Stimulated activated CD4-positive, alpha-beta T cell treated with anti-CD3 and anti-CD28 coated beads, Interleukin-4, amount 100 ng/mL, for 48 hours (primary cell): Measurements from ENCODE around the gene CCDC50.

Experiments used
- DNase-seq, 2 donors: peaks; one replicate each; pipeline ENCODE4 v3.0.0-alpha.2; 2020; ENCODE audit warnings: low read depth in 2 of 2

CCDC50 gene

DNA sequence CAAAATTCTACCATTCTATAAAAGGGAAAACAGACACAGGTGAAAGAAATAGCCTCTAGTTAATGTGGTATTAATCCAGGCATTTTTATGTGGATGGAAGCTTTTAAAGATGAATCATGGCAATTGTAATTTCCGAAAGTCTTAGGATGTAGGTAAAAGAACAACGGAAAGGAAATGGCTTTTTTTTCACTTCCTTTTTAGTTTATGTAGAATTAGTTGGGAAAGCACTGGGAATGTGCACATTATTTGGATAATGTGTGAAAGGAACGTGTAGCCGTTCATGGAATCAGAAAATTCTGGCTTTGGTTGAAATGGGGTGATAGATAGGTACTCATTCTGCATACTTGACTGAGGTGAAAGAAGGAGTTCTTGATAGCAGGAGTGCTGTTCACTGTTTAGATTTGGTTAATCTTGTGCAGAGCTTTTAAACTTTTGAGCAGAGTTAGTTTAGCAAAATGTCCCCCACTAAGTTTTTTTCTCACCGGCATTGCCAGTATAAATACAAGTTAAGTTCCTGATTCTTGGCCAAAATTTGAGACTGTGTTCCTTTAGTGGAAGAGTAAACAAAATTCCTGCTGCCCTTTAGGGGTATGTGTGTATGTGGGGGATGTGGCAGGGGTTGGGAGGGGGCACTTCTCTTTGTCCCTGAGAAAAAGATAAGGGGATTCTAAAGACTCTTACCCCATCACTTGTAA is 21.3 kb downstream of the CCDC50 start:
- DNase-seq: no peak

- no peak for DNase-seq
Observed at GRCh38 chr3:191352014-191352413, 22.8 kb downstream of the CCDC50 start.

- no peak for DNase-seq
Observed at GRCh38 chr3:191353022-191353777, 24.0 kb downstream of the CCDC50 start.

DNA sequence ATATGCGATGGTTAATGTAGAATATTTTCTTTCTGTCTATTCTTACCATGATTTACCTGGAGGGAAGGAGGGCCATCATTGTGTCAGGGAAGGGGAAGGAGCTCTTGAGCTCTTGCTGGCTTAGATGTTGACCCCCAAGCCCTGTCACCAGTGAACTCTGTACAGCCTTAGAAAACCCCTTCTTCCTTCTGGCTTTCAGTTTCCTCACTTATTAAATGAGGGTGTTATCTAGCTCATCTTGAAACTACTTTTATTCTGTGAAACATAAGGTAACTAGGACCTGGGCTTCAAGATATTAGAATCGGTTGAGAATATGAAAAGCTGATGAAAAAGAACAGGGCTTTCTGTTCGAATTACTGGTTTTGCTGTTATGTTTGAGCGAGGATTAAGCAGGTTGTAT is 26.2 kb downstream of the CCDC50 start:
- DNase-seq: no peak

DNA sequence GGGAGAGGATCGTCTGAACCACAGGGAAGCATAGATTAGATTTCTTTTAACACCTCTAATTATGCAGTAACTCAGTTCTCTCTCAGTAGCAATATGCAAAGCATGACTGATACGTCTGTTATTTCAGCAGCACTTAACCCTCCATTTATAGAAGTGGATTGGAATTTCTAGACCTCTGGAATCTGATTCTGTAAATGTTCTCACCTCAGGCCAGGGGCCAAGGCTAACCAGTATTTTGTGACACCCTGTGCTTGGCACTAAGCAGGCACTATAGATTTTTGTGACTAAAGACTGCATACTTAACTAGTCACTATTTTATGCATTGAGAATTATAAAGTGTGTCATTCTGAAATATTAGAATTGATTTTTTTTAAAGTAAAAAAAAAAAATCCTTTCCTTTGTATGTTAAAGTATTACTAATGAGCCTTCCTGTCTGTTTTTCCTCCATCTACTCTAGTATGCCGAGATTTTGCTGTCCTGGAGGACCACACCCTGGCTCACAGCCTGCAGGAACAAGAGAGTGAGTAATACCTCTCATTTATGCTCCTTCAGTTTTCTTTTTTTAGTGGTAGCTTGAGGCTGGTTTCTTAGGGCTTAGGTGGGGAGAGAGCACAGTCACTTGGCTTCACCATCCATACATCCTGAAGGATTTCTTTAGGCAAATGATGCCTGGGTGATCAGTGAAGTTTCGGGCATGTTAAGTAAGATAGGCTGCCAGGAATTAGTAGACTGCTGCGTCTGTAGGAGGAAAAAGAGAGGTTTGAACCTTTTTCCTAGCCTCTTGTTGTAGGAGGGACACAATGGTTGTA is 27.6 kb downstream of the CCDC50 start:
- DNase-seq: no peak

DNA sequence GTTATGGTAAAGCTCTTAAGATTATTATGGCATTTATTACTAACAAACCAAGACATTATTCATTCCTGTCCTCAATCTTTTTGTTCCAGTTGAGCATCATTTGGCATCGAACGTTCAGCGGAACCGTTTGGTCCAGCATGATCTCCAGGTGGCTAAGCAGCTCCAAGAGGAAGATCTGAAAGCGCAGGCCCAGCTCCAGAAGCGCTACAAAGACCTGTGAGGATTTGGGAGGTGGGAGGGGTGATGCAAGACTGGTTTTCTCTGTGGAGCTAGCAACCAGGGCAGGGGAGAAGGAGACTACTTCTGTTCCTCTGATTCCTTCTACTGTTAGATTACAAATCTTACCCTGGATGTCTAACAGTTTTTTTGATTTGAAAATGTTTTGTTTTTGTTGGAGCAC is 28.7 kb downstream of the CCDC50 start:
- DNase-seq: no peak

DNA sequence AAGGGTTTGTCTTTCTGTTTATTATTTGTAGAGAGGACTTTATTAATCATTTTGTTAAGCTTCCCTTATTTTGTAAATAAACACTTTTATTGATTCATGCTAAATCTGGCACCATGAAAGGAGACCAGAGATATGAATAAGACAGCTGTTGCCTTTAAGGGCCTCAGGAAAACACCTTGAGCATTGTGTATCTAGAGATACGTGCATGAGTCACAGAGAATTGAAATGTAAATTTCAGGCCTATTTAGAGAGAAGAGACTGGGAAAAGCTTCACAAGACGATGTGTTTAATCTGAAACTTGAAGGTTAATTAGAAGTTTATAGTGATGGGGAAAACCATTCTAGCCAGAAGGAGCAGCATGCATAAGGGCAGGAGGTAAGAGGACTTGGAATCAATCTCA is 29.7 kb downstream of the CCDC50 start:
- DNase-seq: no peak

GRCh38 chr3:191360620-191361019 is 31.4 kb downstream of the CCDC50 start:
- no peak for DNase-seq

DNA sequence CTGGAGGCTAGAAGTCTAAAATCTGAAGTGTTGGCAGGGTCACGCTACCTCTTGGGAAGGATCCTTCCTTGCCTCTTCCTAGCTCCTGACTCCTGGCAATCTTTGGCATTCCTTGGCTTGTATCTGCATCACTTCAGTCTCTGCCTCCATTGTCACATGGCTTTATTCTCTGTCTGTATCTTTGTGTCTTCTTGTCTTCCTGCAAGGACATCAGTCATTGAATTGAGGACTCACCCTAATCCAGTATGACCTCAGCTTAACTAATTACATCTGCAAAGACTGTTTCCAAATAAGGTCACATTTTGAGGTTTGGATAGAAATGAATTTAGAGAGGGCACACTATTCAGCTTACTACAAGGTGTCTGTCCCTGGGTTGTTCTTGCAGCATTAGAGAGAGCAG is 32.3 kb downstream of the CCDC50 start:
- DNase-seq: no peak

- no peak for DNase-seq
Observed at GRCh38 chr3:191362037-191362436, 32.8 kb downstream of the CCDC50 start.

DNA sequence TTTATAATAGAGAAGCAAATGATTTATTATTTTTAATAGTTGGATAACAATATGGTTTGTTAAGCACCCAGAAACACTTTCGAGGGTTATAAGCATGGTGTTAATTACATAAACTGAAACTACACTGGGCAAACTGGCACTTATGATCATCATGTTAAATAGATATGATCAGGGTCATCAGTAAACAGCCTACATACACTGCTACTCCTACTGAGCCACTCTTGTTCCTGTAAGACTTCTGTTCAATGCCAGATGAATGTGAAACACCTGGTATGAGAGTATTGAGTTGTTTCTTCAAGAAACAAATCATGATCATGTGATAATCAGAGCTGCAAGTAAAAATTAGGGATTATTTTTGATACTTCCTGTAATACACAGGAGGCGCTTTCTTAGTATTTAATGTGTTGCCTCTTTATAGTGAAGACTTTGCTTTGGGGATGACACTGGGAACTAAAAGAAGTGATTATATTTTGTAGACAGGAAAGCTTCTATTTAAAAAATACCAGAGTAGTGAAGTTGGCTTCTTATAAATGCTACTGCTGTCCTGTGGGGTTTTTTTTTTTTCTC is 33.4 kb downstream of the CCDC50 start:
- no peak for DNase-seq

DNA sequence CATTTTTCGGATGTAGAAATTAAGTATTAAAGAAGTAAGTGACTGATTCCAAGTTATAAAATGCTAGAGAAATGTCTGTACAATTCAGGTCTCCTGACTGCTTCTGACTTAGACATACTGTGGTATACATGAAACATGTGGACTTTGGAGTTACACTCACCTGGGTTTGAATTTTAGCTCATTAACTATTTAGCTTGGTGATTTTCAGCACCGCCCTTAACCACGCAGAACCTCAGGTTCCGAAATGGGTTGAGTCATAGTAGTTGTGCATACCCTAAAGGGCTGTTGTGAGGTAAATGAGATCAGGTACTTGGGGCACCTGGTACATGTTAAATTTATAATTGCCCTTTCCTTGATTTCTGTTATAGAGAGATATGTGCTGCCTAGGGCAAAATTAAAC is 34.0 kb downstream of the CCDC50 start:
- DNase-seq: no peak

GRCh38 chr3:191366675-191367074 is 37.5 kb downstream of the CCDC50 start:
- DNase-seq: no peak

GRCh38 chr3:191368755-191369615 is 39.8 kb downstream of the CCDC50 start:
- no peak for DNase-seq

DNA sequence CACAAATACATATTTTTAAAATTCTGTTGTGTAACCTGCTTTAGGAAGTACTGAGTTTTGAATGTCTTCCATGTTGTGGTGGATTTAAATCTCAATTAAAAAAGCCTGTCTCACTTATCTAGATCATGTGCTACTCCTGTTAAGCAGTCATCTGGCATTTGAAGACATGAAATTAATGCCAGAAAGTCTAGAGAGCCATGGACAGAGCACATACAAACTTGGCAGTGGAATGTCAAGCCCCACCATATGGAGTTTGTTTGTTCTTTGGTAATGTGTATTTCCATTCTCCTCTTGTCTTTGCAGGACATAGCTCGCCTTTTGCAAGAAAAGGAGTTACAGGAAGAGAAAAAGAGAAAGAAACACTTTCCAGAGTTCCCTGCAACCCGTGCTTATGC is 40.4 kb downstream of the CCDC50 start:
- DNase-seq: no peak

DNA sequence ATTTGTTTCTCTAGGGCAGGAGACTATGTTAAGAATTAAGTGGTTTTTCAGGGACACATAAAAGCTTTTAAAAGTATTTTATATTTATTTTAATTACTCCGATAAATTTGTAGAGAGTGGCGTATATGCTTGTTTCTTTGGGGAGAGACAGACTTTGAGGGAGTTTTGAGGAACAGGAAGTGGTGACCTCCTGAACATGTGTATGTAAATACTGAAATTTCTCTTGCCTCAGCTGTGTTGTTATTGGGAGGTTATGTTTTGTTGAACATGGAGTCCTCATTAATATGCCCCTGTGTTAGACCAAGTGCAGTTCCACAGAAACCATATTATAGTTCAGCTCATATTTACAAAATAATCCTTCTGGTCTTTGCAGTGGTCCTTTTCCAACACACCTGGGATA is 42.9 kb downstream of the CCDC50 start:
- no peak for DNase-seq

DNA sequence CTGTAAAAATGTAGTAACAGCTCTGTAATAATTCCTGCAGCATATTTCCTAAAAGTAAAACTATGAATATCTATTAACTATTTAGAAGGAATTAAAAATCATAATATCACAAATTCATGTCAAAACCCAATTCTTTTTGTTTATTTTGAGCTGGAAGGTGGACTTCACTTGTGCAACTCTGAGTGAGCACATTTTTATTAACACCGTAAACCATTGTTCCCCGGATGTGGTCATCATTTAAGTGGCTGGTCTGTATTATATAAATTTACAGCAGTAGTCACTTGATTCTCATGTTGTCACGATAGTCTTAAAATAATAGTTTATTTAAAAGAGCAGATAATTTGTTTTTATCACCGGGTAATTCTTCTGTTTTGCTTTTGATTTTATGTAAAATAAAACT is 44.1 kb downstream of the CCDC50 start:
- no peak for DNase-seq

DNA sequence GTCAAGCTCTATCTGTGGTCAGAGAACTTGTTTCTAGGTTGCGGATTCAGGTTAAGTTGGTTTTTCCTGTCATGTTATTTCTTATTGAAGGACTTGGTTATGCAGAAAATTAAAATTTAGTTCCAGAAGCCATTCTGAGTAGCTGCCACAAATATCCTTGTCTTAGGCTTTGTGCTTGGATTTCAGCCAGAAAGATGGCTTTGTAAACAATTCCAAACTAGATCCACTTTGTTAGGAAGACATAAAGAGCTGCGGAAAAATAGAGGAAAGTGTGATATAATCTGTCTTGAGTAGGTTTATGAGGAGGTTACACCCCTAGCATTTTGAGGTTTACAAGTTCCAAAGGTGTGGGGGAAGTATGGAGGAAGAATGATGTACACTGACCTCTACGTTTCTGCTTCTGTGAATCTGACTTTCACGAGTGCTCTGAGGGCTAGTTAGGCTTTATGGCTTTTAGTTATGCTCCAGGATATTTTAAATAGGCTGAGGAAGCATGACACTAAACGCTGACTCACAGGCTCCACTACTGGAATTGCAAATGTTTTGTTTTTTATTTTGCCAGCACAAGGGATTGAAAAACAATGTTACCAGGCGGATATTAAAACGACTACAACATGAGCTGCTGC is 47.4 kb downstream of the CCDC50 start:
- DNase-seq: no peak

- no peak for DNase-seq
Observed at GRCh38 chr3:191378142-191378812, 49.1 kb downstream of the CCDC50 start.

GRCh38 chr3:191379446-191379845 is 50.3 kb downstream of the CCDC50 start:
- no peak for DNase-seq
